Urothelium cell line (cell line): ENCODE data around the gene RELA.

Experiments
- DNase-seq: peaks from one replicate; pipeline ENCODE4 v3.0.0; 2011; ENCODE audit warnings: low spot score, mixed read lengths
- FAIRE-seq: peaks from 2 replicates; lab custom pipeline; 2011; peaks lifted over from hg19 to GRCh38; lab: Jason Lieb, UNC

The RELA gene

GRCh38 chr11:65634440-65634839 is 28.3 kb downstream of the RELA start:
- FAIRE-seq: no peak
- no peak for DNase-seq

- FAIRE-seq (no peak), DNase-seq (no peak)
These were observed 28.6 kb downstream of the RELA start for GRCh38 chr11:65634109-65634436.

GRCh38 chr11:65633390-65634108 is 29.2 kb downstream of the RELA start:
- FAIRE-seq (no peak), DNase-seq (no peak)

GRCh38 chr11:65630215-65630614 is 32.5 kb downstream of the RELA start:
- no peak for DNase-seq
- FAIRE-seq: no peak

GRCh38 chr11:65629579-65629978 is 33.1 kb downstream of the RELA start:
- FAIRE-seq (peak; percentile 5), DNase-seq (no peak)

GRCh38 chr11:65627202-65627601 is 35.5 kb downstream of the RELA start:
- FAIRE-seq (no peak), DNase-seq (no peak)

- DNase-seq: peak; percentile 20
These were observed 36.9 kb downstream of the RELA start for GRCh38 chr11:65625628-65626342.

GRCh38 chr11:65624931-65625627 is 37.6 kb downstream of the RELA start:
- DNase-seq (no peak), FAIRE-seq (no peak)

More at GRCh38 chr11:65625628-65626342, 36.9 kb downstream of the RELA start:
- peak; percentile 20 for FAIRE-seq

GRCh38 chr11:65623852-65624616 is 38.7 kb downstream of the RELA start:
- DNase-seq (no peak), FAIRE-seq (no peak)

- FAIRE-seq (no peak), DNase-seq (no peak)
These were observed 39.5 kb downstream of the RELA start for GRCh38 chr11:65623177-65623576.

GRCh38 chr11:65622011-65622410 is 40.7 kb downstream of the RELA start:
- no peak for DNase-seq
- no peak for FAIRE-seq

- no peak for DNase-seq
- no peak for FAIRE-seq
These were observed 41.3 kb downstream of the RELA start for GRCh38 chr11:65621460-65621859.

GRCh38 chr11:65620666-65621065 is 42.0 kb downstream of the RELA start:
- DNase-seq: no peak
- FAIRE-seq: no peak

- no peak for FAIRE-seq
- DNase-seq: no peak
These were observed 43.3 kb downstream of the RELA start for GRCh38 chr11:65619281-65619928.

GRCh38 chr11:65618763-65619162 is 44.0 kb downstream of the RELA start:
- FAIRE-seq: no peak

GRCh38 chr11:65617990-65618751 is 44.5 kb downstream of the RELA start:
- FAIRE-seq (no peak), DNase-seq (no peak)

More at GRCh38 chr11:65618763-65619162, 44.0 kb downstream of the RELA start:
- no peak for DNase-seq

GRCh38 chr11:65617136-65617850 is 45.4 kb downstream of the RELA start:
- FAIRE-seq: no peak
- DNase-seq: no peak

- FAIRE-seq: no peak
- no peak for DNase-seq
These were observed 46.1 kb downstream of the RELA start for GRCh38 chr11:65616575-65617001.

- FAIRE-seq: no peak
- DNase-seq: peak; percentile 62
These were observed 46.7 kb downstream of the RELA start for GRCh38 chr11:65615950-65616574.
